A549 treated with Mapracorat at 1 μM for 4 hours (cell line): Measurements from ENCODE around the gene SNCG. TPM values are rescaled to one million over a fixed set of nuclear protein-coding genes. Genes with fewer than 3 reads are reported as not detected.

Experiments
- total RNA-seq: library from RNA; stranded (reverse); fragments of 200-300 nt; extraction: Qiagen RNA extraction; gene quantifications from 5 replicates; pipeline ENCODE4 v1.2.3, GENCODE V29; 2022

The SNCG gene
- 9.9 to 14.5 TPM (median 13.4 TPM) in 5 replicates for total RNA-seq

GRCh38 chr10:86958116-86958900 lies at the start of gene SNCG:
Gene SNCG (plus strand): TSS chr10:86958599. CDS start chr10:86958698, 99 bp downstream.

DNA sequence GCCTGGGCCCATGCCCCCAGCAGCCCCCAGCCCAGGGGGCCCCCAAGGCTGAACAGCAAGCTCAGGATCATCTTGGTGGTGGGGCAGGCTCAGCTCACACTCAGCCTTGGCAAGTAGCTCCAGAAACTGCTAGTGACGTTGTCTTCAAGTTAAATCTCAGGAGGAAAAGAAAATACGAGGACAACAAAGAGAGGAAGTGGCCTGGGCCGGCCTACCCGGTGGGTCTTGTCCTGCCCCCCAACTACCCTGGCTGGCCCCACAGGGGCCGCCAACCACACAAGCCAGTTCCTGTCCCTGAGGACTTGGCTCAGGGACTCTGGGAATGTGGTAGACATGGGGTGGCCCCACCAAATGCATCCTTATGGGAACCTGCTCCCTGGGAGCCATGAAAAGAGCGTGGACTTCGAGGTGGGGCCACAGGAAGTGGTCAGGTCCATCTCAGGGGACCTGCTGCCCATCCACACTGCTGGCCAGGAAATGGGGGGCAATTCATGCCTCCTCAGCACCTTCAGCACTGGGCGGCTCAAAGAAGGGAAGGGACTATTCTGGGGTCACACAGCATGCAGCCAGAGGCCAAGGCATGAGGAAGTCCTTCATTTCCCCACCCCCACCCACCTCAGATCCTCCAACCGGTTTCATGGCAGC lies 806 bp upstream of the SNCG start, which contains the start of gene MMRN2:
Gene MMRN2, minus strand, starts transcription at position 145 of the 645 bp plus-strand sequence. Its CDS starts 74 bp downstream, at position 71.

GRCh38 chr10:86968271-86968993 lies 10.0 kb downstream of the SNCG start, which contains the start of gene ADIRF:
Gene ADIRF (plus strand): TSS chr10:86968482. CDS start chr10:86968545, 63 bp downstream.

Other genes starting within 250 kb of the SNCG start
- gene BMPR1A, start 202.0 kb upstream of the SNCG start, total RNA-seq, result 18.3 to 24.4 TPM (median 23.6 TPM) in 5 replicates
- 0.73 to 1.6 TPM (median 0.98 TPM) in 5 replicates for gene MMRN2, start 984 bp upstream of the SNCG start, total RNA-seq
- gene ADIRF, start 9.9 kb downstream of the SNCG start, total RNA-seq, result not detected in 5 replicates
- gene FAM25A, start 61.7 kb downstream of the SNCG start, total RNA-seq, result not detected in 5 replicates
- 86.7 to 105 TPM (median 98.2 TPM) in 5 replicates for gene GLUD1, start 136.2 kb downstream of the SNCG start, total RNA-seq
- 22.9 to 26.7 TPM (median 25.3 TPM) in 5 replicates for gene SHLD2, start 136.6 kb downstream of the SNCG start, total RNA-seq